ENCODE data around the gene THAP9.
"Not testable (repeated sequence)": the region's sequence is repeated elsewhere in the genome, so short reads cannot be mapped to it uniquely, and the experiment has no call there.

THAP9 gene

DNA sequence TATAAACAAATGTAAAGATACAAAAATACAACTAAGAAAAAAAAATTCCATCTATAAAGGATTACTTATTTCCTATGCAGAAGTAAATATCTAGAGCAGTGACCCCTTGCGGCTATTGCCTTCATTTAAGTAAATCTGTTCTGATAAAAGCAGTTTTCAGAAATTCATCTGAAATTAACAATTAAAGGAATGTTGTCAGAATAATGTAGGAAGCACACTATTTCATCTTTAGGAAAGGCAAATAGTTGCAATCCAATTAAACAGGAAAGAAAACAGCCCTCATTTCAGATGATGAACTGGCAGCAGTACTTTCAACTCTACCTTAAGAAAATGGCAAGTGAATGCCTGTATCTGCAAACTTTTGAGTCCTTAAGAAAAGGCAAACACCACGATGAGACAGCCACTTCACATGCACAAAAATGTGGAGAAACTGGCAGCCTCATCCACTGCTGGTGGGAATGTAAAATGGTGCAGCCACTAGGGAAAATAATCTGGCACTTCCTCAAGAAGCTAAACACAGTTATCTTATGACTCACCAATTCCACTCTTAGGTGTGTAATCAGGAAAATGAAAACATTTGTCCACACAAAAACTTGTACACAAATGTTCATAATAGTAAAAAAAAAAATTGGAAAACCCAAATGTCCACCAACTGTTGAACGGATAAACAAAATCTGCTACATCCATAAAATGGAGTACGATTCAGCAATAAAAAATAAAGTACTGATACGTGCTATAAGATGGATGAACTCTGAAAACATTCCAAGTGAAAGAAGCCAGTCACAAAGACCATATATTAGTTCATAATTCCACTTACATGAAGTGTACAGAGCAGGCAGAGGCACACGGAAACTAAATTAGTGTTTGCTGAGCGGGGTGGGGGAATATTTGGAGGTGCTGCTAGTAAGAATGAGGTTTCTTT is 2.0 kb upstream of the THAP9 start:
- DNase-seq, result no peak

DNA sequence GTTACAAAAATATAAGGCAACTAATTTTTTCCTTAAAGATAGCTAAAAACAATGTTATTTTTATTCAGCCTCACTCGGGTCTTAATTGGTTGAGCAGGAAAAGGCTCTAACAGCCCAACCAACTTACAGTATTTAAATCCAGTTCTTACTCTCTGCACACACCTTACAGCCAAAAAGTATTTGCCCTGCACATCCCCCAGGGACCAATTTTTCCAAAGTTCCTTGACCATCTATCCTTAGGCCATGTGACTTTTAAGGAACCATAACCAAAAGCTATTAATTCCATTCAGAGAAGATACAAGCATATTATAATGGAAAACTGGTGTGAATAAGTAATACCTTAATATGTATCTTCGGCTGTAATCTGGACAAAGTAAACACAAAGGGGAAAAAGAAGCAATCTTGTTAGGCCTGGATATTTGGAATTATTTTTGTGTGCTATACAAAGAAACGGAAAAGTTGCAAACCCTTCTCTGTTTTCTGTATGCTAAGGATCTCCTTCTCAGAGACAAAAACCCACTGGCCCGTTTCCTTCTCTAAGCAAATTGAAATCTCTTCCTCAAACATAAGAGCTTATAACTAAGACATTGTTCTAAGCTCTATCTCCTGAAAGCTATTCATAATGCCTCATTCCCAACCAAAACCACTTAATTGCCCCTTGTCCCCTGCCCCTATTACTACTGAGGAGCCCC is 1.0 kb upstream of the THAP9 start:
- DNase-seq, result no peak

DNA sequence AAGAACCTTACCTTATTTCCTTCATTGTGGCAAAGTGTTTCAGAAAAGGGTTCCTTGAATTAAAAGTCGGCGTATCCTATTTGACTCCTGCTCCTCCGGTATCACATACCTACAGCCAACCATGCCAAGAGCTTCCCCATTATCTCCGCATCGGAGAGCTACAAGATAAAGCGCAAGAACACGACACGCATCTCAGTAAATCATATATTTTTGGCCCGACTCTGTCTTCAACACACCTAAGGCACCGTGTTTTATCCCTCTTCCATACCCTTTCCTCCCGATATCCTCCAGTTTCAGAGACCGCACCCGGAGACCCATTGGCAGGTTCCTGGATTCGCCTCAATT is 497 bp upstream of the THAP9 start:
- DNase-seq, result no peak

DNA sequence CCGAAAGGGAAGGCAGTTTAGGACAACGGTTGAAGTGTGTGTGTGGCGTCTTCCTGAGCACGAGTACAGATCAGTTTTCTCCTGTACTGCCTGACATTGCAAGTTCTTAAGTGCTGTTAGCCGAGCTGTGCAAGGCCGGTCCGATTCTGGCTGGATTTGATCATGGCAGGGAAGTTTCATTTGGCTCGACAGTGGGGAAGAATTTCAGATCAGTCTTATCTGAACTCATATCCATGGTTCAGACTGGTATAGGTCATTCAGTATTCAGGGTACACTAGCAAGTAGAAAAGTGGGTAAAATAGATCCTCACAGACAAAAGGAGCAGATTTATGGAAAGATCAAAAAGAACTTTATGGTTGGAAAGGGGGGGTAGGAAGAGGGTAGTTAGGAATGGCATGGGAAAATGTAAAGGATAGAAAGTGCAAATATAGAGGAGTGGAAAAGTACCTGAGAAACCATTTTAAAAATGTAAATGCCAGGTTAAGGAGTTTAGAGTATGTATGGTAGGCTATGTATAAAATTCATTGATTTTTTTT is 716 bp downstream of the THAP9 start:
- peak; percentile 39 for DNase-seq

DNA sequence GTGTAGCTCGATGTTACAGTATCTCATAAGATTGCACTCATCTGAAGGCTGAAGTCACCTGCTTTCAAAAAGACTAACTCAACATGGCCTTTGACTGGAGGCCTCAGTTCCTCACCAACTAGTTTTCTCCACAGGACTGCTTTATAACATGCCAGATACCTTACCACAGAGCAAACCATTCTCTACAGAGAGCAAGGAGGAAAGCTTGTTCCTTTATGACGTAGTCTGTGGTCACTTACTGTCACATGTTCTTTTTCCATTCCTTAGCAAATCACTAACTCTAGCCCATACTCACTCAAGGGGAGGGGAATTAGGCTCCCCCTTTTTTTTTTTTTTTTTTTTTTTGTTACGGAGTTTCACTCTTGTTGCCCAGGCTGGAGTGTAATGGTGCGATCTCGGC is 3.2 kb downstream of the THAP9 start:
- DNase-seq, result no peak

DNA sequence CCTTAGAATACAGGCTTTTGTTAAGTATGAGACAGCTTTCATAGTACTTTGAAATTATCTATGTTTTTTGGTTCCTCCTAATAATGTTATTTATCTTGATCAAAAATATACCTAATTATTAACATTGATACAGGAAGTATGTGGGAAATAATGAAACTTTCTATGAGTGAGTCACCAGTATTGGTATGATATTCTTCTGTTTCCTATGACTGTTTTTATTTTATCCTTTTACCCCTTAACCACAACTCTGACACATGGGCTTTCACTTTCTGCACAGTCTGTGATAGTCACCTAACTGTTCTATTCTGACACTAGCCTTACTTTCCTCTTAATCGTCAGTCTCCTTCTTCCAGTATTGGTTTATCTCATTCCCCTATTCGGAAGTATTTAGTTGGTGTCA is 4.7 kb downstream of the THAP9 start:
- no peak for DNase-seq

DNA sequence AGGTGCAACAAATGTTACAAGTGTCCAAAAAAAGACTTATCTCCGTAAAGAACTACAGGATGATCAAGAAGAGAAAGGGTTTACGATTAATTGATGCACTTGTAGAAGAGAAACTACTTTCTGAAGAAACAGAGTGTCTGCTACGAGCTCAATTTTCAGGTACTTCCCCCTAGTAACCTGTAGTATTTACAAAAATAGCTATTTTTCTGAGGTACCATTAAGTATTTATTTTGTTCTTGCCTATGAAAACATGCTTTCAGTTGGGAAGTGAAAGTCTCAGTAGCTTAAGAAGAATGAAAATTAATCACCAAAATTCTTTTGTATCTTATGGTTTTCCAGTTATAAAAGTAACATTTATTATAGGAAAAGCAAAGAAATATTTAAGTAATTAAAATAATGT is 5.9 kb downstream of the THAP9 start:
- no peak for DNase-seq

DNA sequence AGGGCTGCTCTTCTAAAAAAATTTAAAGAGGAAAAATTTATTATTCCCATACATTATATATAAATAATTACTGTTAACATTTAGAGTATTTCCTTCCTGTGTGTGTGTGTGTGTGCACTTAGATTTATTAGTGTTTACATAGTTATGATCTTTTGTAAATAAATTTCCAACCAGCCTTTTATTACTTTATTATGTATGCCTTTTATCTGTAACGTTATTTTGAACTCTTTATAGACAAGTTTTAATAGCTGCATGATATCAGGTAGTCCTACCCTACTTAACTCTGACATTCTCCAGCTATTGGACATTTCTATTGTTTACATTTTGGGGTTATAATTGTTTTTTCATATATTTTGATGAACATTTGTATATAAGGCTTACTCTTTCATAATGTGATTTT is 8.8 kb downstream of the THAP9 start:
- DNase-seq, result no peak

DNA sequence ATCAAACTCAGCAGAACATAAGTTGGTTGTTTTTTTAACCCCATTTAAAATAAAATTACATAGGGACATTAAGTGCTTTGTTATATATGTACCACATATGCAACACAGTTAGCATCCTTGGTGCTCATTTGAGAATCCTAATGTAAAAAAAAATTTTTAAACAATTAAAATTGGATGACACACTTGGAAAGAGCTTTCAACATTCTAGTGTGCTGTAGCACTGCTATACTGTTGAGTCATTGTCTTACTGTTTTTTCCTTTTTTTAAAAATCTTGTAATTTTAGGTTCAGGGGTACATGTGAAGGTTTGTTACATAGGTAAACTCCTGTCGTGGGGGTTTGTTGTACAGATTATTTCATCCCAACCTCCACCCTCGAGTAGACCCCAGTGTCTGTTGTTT is 12.8 kb downstream of the THAP9 start:
- no peak for DNase-seq

DNA sequence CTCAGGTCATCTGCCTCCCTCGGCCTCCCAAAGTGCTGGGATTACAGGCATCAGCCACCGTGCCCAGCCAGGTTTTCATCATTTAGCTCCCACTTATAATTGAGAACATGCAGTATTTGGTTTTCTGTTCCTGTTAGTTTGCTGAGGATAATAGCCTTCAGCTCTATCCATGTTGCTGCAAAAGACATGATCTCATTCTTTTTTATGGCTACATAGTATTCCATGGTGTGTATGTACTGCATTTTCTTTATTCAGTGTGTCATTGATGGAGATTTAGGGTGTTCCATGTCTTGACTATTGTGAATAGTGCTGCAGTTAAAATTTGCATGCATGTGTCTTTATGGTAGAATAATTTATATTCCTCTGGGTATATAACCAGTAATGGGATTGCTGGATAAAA is 13.4 kb downstream of the THAP9 start:
- DNase-seq, result not testable (repeated sequence)

DNA sequence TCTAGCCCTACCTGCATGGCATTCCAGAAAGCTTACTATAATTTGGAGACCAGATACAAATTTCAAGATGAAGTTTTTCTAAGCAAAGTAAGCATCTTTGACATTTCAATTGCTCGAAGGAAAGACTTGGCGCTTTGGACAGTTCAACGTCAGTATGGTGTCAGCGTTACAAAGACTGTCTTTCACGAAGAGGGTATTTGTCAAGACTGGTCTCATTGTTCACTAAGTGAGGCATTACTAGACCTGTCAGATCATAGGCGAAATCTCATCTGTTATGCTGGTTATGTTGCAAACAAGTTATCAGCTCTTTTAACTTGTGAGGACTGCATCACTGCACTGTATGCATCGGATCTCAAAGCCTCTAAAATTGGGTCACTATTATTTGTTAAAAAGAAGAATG is 17.6 kb downstream of the THAP9 start:
- DNase-seq, result no peak

DNA sequence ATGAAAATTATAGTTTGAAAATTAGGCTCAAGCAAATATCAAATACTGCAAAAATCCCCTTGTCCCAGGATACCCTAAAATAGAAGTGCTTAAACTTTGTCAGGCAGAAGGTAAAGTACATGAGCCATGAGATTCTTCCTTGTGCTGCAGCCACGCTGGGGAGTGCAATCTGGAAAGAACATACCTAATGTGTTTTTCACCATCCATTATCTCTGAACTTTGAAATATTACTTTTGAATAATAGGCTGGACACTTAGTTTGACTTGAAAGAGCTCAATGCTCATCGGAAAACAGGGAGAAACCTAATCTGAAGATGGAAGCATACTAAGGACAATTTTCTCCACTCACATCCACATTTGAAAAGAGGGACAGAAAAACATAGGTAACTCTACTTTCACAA is 18.9 kb downstream of the THAP9 start:
- no peak for DNase-seq

DNA sequence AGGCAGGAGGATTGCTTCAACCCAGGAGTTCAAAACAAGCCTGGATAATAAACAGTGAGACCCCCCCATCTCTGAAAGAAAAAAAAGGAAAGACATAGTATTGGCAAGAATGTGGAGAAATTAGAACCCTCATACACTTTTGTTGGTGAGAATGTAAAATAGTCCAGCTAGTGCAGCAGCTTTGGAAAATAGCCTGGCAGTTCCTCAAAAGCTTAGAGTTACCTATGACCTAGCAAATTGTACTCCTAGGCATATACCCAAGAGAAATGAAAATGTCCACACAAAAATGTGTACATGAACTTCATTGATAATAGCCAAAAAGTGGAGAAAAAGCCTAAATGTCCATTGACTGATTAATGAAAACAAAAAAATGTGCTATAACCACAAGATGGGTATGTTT is 21.3 kb downstream of the THAP9 start:
- DNase-seq, result no peak

DNA sequence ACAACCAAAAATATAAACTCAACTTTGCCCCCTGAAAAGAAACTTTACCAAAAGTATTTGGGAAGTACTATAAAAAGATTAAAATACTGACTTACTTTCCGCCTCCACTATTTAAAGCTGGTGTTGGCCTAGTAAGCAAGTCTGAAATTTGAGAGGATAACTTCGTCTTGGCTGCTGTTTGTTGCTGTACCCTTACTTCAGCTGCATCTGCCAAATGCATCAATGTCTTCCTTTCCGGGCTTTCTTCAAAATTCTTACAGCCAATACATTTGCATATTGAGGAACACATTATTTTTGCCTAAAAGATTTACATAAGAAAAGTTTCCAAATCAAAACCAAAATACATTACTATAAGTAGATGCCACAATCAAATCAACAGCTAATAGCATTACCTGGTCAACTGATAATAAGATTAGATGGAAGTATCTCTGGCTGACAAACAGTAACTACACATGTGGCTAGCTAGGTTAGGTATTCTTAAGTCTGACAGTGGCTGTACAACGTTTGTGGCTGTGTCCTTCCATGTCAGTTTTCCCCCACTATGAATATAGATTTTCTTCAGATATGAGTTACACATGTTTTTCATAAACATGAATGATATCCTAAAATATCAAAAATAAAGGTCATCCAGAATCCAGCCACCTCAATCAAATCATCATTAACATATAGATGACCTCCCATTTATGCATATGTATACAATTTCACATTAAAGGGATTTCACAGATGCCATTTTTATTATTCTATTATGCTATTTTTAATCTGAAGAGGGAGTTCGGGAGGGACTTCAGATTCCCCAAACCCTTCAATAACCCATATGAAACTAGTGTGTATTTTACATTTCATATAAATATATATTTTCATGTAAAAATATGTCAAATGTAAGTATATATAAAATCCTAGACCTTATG is 30.6 kb downstream of the THAP9 start:
- DNase-seq, result no peak

DNA sequence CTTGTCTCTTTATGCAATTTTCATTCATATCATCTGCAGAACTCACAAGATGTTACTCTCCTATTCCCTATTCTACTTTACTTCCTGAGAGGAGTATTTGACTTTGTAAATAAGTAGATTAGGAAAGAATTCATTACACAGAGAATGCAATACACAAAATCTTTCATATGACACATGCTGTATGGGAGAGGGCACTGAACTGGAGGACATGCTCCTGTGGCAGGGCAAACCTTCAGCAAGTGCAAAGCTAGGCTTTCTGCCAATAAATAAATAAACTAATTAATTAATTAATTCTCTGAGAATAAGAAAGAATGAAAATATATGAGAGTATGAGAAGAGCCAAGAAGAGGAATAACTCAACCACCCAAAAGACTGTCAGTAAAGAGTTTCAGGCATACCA is 33.9 kb downstream of the THAP9 start:
- no peak for DNase-seq

DNA sequence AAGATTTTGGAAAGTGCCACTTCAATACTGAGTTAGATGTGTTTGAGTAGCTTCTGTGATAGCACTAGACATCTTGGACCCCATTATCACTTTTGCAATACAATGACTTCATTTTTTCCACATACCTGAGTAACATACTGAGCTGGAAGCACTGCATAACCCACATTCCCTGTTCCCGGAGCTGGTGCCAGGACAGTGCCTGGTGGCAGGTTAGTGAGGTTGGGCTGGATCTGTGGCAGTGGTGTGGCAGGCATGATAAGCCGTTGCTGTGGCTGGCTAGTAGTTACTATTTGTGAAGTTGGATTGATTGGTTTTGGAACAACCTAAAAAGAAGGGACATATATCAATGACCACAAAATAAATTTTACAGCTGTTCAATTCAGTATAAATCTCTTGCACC is 38.9 kb downstream of the THAP9 start:
- no peak for DNase-seq

DNA sequence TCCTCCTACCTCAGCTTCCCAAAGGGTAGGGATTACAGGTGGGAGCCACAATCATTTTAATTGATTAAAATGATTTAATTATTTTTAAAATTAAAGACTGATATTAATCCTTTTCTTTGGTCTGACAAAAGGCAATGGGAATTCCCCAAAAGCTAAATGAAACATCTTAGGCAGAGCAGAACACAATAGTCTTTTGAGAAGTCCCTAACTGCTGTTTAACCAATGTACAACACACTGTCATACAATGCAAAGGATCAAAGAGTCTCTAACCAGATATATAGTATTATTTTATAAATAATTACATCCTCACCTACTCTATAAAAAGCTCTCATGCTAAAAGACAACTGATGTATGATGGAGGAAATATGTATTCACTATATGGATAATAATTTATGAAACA is 47.0 kb downstream of the THAP9 start:
- DNase-seq, result no peak

DNA sequence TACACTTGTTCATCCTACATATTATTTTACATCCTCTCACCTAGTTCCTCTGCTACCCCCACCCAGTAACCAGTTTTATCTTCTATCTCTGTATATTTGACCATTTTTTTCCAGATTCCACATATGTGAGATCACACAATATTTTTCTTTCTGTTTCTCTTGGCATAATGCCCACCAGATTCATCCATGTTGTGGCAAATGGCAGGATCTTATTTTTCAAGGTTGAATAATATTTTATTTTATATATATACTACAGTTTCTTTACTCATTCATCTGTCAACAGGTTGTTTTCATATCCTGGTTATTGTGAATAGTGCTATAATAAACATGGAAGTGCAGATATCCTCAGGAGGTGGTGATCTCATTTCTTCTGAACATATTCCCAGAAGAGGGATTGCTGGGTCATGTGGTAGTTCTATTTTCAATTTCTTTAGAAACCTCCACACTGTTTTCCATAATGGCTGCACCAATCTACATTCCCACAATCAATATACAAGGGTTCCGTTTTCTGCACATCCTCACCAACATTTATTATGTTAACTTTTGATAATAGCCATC is 48.2 kb downstream of the THAP9 start:
- no peak for DNase-seq

DNA sequence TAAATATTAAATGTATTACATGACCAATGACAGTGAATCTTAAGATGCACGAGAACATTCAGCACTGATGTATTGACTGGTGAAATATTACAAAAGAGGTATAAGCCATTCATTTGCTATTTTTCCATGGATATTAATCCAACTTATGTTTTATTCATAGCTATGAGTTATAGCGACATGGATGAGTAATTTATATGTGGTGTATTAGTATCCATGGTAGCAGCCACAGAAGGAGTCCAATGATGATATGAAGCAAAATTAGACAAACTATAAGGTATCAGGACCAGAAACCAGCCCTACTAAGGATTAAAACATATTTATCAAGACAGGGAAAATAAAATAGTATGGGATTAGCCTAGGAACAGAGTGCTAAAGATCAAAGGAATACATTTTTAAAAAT is 50.7 kb downstream of the THAP9 start:
- no peak for DNase-seq

DNA sequence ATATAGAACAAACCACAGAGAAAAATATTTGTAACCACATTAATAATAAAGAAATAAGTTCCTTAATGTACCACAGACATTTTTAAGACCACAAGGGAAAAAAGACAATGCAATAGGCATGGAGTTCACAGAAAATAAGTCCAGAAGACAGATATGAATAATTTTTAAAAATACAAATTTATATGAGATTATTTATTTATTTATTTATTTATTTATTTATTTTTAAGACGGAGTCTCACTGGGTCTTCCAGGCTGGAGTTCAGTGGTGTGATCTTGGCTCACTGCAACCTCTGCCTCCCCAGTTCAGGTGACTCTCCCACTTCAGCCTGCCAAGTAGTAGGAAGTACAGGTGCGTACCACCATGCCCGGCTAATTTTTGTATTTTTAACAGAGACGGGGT is 53.7 kb downstream of the THAP9 start:
- DNase-seq, result no peak

DNA sequence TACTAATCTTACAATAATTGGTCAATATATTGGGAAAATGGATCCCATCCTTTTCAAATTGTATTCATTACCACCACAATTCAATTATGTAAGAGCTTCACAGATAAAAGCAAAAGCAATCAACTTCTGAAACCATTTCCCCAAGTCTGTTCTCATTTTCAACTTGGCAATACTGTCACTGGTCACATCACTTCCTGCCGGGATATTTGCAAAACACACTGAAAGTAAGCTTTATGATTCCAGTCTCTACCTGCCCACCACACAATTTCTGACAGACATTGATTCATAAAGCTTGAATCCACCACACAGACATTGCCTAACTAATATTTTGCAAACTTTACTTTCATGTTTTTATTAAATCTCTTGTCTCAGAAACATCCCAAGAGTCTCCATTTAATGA is 56.5 kb downstream of the THAP9 start:
- no peak for DNase-seq

DNA sequence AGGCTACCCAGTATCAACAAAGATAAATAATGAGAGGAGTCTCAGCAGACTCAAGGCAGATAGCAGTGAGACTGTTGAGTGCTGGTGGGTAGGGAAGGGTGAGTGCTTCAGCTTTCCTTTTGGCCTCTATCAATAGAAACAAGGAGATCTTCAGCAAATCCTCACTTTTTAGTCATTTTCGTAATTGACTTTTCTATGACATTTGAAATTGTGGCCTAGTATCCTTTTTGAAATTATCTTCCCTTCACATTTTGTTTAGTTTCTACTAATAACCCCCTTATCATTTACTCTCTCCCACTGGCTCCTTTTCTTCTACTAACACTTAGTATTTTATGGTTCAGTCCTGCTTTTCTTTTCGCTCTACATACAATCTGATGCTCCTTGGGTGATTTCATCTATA is 65.2 kb downstream of the THAP9 start:
- no peak for DNase-seq

DNA sequence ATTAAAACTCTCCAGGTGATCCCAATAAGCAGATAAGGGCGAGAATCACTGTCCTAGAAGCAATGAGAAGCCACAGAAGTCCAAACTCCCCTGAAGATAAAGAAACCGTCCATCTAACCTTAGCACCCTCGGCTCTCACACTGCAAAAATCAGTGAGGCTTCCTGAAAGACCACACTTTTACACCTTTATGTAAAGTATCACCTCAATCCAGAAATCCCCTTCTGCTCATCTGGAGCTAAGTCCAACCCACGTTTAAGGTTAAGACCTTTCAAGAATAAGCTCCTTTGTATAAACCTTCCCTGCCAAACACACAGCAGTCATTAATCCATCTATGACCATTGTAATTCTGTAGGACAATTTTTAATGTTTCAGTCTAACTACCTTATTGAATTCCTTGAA is 68.4 kb downstream of the THAP9 start:
- DNase-seq, result no peak
